ENCODE results near the gene POU2AF3.

Gene POU2AF3

GRCh38 chr11:111353776-111354600 is 55.6 kb downstream of the POU2AF3 start:
- DNase-seq, result no peak

- no peak for DNase-seq
Observed at GRCh38 chr11:111354601-111354891, 56.2 kb downstream of the POU2AF3 start.

GRCh38 chr11:111355101-111355500 is 56.8 kb downstream of the POU2AF3 start:
- DNase-seq, result no peak

- no peak for DNase-seq
Observed at GRCh38 chr11:111355956-111356659, 57.8 kb downstream of the POU2AF3 start.

- no peak for DNase-seq
Observed at GRCh38 chr11:111356660-111357048, 58.3 kb downstream of the POU2AF3 start.

GRCh38 chr11:111357150-111358037 is 59.0 kb downstream of the POU2AF3 start:
- DNase-seq, result no peak

Data from CD4-positive, alpha-beta T cell treated with Interferon alpha-2 for 1 hour (primary cell).